GM20000 (cell line): Measurements from ENCODE around the gene CD302.

Experiments
- DNase-seq: peaks from one replicate; pipeline ENCODE4 v3.0.0; 2012; ENCODE audit warnings: low spot score
- TF ChIP-seq, protein P1 (sequence below): IDR thresholded peaks from 2 replicates; pipeline ENCODE4 v1.5.1; 2012; ENCODE audit warnings: mild to moderate bottlenecking, control low read depth; ENCODE audit errors: extremely low read depth, missing control alignments

Gene CD302

DNA sequence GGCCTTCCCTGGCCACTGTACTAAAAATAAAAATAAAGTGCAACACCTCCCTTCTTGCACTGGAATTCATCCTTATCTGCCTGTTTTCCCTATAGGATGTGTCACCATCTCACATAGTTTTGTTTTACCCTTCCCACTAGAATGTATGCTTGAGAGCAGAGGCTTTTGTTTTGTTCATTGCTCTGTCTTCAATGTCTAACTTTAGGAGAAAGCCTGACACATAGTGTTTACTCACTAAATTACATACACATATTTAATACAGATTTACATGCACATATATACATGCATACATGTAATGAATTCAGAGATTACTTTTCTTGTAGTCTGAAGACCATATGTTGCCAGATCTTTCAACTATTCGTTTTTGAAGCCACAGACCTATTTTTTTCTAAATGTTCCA lies 23.0 kb downstream of the CD302 start:
- TF ChIP-seq, protein P1, sequence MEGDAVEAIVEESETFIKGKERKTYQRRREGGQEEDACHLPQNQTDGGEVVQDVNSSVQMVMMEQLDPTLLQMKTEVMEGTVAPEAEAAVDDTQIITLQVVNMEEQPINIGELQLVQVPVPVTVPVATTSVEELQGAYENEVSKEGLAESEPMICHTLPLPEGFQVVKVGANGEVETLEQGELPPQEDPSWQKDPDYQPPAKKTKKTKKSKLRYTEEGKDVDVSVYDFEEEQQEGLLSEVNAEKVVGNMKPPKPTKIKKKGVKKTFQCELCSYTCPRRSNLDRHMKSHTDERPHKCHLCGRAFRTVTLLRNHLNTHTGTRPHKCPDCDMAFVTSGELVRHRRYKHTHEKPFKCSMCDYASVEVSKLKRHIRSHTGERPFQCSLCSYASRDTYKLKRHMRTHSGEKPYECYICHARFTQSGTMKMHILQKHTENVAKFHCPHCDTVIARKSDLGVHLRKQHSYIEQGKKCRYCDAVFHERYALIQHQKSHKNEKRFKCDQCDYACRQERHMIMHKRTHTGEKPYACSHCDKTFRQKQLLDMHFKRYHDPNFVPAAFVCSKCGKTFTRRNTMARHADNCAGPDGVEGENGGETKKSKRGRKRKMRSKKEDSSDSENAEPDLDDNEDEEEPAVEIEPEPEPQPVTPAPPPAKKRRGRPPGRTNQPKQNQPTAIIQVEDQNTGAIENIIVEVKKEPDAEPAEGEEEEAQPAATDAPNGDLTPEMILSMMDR = no peak
- DNase-seq = no peak

DNA sequence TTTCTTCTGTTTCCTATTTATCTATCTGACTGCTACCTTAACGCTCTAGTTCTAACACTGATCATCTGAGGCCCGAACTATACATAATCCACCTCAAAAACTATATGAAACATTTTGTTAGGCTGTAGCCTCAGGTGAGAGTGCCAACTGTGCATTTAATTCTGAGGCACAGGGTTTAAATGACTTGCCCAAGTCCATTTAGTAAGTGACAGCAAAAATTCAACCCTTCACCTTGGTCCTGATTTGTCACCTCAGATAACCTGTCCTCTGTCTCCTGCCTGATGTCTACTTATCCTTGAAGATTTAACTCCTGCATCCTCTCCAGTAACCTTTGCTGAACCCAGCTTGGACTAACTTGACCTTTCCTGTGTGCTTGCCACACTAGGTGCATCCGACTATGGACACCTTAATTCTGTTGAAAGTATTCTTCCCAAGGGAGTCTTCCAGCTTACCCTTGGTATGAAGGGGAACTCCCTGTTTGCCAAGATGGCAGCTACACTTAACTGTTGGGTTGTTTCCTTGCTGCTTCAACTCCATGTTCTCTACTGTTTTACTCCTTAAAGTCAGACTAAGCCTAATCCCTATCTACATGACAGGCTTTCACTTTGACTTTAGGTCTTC lies 23.5 kb downstream of the CD302 start:
- TF ChIP-seq, protein P1 = no peak
- no peak for DNase-seq

DNA sequence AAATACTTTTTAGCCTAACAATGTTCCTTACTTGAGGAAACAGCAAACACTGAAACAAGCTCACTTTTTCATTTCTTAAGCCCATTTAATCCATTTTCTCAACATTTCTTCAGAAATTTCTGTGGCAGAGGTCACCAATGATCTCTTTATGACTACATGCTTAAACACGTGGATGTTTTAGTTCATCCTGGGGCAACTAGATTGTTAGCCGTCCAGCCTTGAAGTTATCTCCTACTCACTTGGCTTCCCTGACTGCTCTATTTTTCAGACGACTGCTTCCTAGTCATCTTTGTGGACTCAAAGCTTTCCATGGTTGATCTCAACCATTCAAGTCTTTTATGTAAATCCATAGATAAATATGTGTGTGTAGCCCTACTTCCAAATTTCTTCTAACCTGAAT lies 24.1 kb downstream of the CD302 start:
- TF ChIP-seq, protein P1 = no peak
- no peak for DNase-seq

DNA sequence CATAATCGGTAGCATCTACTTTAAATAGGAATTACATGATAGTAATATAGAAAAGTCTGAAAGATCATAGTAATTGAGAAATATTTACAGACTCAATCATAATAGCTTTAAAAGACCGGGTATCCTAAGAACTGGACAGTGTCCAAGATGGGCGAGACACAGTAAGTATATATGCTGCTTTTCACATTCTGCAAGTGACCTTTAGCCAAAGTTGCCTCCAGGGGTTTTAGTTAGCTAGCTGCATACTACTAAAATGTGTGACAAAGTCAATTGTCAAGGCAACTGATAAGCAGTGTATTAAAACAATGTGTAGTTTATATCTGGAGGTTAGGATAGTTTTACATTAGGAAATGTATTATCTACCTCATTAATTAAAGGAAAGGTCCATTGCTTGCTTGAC lies 24.6 kb downstream of the CD302 start:
- DNase-seq = no peak
- TF ChIP-seq, protein P1 = no peak

DNA sequence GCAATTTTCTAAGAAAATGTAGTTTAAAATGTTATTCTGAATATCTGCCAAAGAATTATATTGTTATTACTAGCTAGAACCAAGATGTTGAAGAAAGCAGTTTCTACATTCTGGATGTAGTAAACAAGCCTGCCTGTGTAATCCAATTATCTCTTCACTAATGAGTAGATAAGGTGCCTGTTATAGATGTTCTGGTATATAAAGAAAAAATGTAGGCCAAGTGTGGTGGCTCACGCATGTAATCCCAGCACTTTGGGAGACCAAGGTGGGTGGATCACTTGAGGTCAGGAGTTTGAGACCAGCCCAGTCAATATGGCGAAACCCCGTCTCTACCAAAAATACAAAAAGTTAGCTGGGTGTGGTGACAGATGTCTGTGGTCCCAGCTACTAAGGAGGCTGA lies 28.9 kb downstream of the CD302 start:
- TF ChIP-seq, protein P1 = no peak
- no peak for DNase-seq

DNA sequence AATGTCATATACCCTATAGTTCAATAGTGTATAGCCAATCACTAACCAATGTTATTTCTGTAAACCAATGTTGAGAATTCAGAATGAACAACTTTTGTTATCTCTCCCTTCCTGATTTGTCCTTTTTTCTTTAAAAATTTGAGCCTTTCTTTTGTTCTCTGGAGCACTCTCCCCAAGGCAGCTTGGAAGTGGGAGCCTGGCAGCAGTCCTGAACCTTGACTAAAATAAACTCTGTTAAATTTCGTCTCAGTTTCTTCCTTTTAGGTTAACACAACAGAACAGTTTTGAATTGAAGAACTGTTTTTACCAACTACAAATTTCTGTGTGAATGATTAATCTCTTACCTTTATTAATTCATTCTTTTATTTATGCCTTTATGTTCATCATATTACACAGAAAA lies 35.9 kb downstream of the CD302 start:
- DNase-seq = no peak
- TF ChIP-seq, protein P1 = no peak

DNA sequence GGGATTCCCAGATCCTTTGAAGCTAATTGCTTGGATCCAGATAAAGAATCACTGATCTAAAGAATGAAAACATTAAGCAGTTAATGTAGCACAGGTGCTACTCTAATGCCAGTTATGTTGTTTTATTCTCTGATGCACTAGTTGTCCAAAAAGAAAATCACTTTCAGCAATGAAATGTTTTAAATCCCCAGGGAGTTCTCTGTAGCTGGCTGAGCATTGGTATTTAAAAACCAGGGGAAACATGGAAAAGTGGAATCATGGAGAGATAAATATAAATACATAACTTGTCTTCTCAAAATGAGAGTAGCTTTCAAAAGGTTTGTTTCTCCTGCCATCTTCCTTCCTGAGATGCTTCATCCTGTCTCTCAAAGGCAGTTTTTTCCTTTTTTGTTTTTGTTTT lies 37.7 kb downstream of the CD302 start:
- TF ChIP-seq, protein P1 = no peak
- no peak for DNase-seq
